GM19324 (cell line): Measurements from ENCODE around the gene NAPB.

Source experiments
- ATAC-seq: cut with Tn5 transposase; IDR thresholded peaks from one replicate; pipeline ENCODE4 v1.9.1; 2021; ENCODE audit warnings: mild to moderate bottlenecking, moderate library complexity; ENCODE audit not compliant: unreplicated experiment, low FRiP score

Gene NAPB

DNA sequence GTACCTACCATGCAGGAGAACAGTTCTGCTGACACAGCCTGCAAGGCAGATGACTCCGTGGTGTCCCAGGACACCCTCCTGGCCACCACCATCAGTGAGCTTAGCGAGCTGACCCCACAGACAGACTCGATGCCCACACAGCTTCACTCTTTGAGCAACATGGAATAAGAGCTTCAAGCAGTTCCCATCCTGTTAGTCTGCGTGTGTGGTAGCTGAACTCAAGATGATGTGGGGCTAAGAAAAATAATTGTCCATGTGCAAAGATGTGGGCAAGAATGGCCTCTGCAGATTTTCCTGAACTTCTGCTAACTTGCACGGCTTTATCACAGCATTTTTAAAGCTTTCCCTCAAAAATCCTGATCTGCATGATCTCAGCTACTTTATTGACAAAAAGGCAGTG, 51.0 kb downstream of the NAPB start:
- no peak for ATAC-seq

- no peak for ATAC-seq
Observed at GRCh38 chr20:23369072-23369823, 52.0 kb downstream of the NAPB start.

DNA sequence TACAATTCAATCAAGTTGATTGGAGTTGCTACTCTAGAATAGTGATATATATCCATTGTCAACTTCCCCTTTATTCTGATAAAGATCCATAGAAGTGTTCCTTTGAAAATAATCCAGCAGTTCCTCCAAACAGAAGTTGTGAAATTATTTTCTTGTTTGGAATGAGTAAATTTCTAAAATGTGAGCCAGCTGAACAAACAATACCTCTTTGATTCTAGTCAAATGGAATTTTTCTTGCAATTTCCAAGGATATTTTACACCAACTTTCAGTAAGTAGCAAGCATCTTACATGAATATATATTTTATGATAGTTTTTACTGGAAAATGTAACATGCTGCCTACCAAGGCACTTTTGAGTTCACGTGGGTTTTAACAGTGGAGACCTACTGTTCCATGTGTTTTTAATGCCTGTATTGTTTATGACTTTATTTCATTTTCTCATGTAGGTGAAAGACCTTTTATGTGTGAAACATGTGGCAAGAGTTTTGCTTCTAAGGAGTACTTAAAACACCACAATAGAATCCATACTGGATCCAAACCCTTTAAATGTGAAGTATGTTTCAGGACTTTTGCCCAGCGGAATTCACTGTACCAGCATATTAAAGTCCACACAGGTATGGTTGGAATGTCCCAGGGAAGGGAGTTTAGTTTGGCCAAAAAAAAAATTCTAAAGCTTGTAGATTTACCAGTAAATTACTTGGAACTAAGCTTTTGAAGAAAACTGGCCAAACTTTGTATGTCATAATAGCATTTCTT, 52.8 kb downstream of the NAPB start:
- no peak for ATAC-seq

GRCh38 chr20:23367770-23368169, 53.5 kb downstream of the NAPB start:
- no peak for ATAC-seq

DNA sequence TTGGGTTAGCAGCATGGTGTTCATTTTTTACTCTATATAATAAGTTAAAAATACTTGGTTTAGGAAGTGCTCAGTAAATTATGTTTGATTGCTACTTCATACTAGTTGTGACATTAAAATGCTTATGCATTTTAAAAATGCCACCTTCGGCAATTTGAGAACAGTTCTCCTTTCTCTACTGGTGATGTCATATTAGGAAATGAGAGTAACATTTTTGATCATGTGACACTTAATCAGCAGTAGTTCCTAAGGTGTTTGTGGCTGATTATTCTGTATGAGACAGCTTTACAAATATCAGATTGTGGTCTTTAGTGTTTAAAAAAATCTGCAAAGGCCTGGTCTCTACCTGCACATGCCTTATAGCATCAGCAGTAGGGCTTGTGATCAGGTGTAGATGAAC, 54.9 kb downstream of the NAPB start:
- no peak for ATAC-seq

GRCh38 chr20:23365390-23366165, 55.7 kb downstream of the NAPB start:
- ATAC-seq, result no peak

GRCh38 chr20:23363257-23363649, 58.0 kb downstream of the NAPB start:
- ATAC-seq, result no peak

GRCh38 chr20:23362392-23363256, 58.7 kb downstream of the NAPB start:
- ATAC-seq, result no peak

DNA sequence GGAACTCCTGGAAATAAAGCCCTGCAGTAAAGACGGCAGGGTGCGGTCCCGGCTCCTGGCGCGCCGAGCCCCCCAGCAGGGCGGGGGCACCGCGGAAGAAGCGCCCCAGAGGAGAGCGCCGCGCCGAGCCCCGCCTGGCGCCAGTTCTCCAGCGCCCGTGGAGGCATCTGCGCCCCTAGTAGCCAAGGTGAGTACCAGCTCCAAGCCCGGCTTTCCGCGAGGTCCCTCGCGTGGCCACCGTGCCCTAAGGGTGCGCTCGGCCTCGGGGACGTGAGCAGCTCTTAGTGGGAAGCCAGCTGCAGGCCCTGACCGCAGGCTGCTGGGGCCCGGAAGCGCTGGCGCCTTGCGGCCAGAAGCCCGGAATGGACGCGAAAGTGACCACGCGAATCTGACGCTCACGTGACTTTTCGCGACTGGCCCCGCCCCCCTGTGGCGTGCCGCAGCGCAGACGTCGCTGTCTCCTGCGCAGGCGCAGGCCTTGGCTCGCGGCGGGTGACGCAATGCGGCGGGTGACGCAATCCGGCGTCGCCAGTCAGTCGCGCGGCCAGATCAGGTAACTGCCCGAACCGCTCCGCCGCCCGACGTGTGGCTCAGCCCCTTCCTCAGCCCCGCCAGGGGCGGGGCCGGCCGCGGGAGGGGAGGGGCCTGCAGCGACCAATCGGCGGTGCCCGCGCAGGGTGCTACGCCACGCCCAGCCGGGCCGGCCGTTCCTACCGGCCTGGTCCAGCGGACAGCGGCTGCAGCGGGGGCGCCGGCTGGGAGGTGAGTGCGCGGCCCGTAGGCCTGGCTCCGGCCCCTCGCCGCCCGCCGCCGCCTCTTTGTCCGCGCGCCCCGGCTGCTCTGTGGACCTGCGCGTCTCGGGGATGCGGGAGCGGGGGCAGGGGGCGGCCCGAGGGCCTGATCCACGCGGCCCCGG, 59.6 kb downstream of the NAPB start, which contains the start of gene GZF1:
TSS of gene GZF1 (plus strand) at position 707 of the 916 bp plus-strand sequence. CDS start 2,202 bp downstream, outside the sequence.
- ATAC-seq, result peak; percentile 76

GRCh38 chr20:23361119-23361475, 60.2 kb downstream of the NAPB start:
- ATAC-seq, result no peak

DNA sequence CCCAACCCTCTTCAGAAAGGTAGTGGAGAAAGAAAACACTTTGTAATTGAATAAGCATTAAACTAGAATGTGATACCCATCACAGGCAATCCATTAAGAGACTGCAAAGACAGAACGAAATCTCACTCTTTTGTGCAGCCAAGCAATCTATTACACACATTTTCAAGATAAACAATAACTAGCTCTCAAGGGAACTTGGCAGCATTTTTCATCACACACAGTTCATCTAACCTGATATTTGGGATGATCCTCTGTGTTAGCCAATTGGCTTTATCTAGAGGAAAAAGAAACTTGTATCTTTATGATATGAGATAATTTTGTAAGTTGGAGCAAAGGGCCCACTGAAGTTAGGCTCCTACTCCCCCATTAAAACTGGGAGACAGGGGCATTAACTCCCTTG, 60.8 kb downstream of the NAPB start:
- no peak for ATAC-seq

GRCh38 chr20:23358923-23359593, 62.2 kb downstream of the NAPB start:
- ATAC-seq, result no peak

DNA sequence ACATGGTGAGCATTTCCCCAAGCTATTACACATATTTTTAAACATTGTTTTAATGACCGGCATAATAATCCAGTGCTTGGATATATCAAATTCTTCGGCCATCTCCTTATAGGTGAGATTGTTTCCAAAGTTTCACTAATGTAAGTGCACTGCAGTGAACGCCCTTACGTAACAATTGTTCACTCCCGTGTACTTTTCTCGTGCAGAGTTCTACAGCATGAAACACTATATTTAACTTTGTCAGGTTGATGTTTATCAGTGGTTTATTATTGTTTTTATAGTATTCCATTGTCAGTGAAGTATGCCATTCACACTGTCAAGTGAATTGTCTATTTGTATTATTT, 62.8 kb downstream of the NAPB start:
- ATAC-seq, result no peak

GRCh38 chr20:23357767-23358562, 63.3 kb downstream of the NAPB start:
- peak; percentile 75 for ATAC-seq

- no peak for ATAC-seq
Observed at GRCh38 chr20:23356203-23356602, 65.1 kb downstream of the NAPB start.

DNA sequence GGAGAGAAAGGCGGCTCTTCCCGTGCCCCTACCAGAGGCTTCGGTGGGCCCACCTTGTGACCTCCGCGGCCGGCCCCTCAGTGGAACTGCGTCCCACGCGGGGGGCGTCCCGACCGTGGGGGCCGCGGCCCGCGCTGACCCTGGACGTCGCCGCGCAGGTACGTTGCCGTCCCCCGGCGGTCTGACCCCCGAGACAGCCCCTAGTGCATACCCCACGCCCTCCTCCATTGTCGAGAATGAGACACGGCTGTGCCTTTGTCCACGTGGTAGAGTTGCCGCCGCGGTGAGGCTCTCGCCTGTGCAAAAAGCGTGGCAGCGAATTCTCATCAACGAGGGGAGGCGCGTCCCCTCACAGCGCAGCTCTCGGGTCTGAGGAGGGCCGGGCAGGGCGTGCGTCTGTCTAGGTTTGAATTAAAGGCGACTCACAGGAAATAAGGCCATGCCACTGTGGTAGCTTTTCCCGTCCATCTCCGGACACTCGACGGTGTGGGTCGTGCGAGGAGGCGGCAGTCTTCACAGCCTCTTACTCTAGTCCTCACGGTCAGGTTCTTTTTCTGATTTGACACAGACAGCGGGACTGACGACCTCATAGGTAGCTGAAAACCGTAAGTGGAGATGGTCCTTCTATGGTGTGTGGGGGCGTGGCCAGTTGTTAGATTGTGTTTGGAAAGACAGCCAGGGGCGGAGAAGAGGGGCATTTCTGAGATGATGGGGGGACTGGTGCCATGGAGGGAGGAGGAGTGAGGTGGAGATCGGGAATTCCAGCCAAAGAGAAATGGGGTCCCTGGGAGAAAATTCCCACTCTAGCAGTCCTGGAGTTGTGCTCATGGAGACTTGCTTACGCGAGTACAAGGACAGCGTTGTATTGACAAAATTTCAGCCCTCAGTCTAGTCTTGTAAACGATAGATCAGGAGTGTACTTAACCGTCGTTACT, 70.1 kb downstream of the NAPB start:
- ATAC-seq, result peak; percentile 13
